Bronchial epithelial cell (primary cell): ENCODE measurements around the gene FGFR2. TPM values are rescaled to one million over a fixed set of nuclear protein-coding genes. Genes with fewer than 3 reads are reported as not detected.

Experiments
- DNase-seq: peaks from one replicate; pipeline ENCODE4 v3.0.0-alpha.2; 2010; ENCODE audit warnings: low read depth
- FAIRE-seq: peaks from 2 replicates; lab custom pipeline; 2011; peaks lifted over from hg19 to GRCh38; lab: Jason Lieb, UNC
- H3K27me3 ChIP-seq: 2 replicates; pipeline ENCODE4 v1.5.1; 2011; ENCODE audit warnings: low read length; ENCODE audit not compliant: control insufficient read depth, insufficient read depth
- H3K36me3 ChIP-seq: 2 replicates; pipeline ENCODE4 v1.5.1; 2011; ENCODE audit warnings: low read length; ENCODE audit not compliant: control insufficient read depth, insufficient read depth
- H3K4me3 ChIP-seq: 2 replicates; pipeline ENCODE4 v1.5.1; 2011; ENCODE audit warnings: mild to moderate bottlenecking, low read depth, low read length, control low read depth
- total RNA-seq: library from RNA; depleted of rRNA; stranded (reverse); fragments of >200 nt; gene quantifications from 2 replicates; pipeline ENCODE4 v1.2.1, GENCODE V29; 2014
- TF ChIP-seq, protein P1 (sequence below): IDR thresholded peaks from 2 replicates; pipeline ENCODE4 v1.5.1; 2011; ENCODE audit warnings: mild to moderate bottlenecking, moderate library complexity, low read length, control low read depth, inconsistent platforms; ENCODE audit not compliant: insufficient read depth, severe bottlenecking

FGFR2 gene
- total RNA-seq, 1 donor from 2014 or later: 16.8 TPM

DNA sequence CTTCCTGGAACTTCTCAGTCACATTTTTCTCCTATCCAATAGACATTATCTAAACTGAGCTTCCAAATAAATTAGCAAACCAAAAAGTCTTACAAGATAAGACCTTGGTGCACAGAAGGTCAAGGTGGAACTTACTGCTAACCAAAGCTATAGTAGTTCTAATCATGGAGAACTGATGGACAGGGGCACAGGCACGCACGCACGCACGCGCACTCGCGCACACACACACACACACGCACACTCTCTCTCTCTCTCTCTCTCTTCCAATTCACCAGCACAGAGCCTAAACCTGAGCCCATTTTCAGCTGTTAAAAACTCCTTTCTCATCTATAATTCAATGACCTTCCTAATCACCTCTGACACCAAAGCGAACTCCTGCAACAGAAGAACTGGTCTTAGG is 7.5 kb downstream of the FGFR2 start:
- DNase-seq: no peak
- FAIRE-seq: no peak
- no peaks in the 10 kb centered on the region for H3K27me3 ChIP-seq
- no peak overlapping the region for H3K4me3 ChIP-seq
- TF ChIP-seq, protein P1, sequence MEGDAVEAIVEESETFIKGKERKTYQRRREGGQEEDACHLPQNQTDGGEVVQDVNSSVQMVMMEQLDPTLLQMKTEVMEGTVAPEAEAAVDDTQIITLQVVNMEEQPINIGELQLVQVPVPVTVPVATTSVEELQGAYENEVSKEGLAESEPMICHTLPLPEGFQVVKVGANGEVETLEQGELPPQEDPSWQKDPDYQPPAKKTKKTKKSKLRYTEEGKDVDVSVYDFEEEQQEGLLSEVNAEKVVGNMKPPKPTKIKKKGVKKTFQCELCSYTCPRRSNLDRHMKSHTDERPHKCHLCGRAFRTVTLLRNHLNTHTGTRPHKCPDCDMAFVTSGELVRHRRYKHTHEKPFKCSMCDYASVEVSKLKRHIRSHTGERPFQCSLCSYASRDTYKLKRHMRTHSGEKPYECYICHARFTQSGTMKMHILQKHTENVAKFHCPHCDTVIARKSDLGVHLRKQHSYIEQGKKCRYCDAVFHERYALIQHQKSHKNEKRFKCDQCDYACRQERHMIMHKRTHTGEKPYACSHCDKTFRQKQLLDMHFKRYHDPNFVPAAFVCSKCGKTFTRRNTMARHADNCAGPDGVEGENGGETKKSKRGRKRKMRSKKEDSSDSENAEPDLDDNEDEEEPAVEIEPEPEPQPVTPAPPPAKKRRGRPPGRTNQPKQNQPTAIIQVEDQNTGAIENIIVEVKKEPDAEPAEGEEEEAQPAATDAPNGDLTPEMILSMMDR: no peak
- no peaks in the 10 kb centered on the region for H3K36me3 ChIP-seq

DNA sequence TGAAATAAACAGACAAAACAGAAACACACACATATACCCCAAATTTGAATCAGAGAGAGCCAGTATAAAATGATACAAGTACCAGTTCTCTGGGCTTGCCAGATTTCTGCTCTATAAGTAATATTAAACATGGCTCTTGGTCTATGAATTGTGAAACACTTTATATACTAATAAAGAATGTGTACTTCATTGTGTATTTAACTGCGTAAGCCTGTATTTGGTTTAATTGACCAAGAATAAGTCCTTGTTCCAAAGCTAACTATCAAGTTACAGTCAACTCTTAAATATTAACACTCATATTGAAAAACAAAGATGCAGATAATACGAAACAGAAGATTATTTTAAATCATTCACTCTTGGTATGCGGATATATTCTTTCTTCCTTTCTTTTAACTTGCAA is 8.7 kb downstream of the FGFR2 start:
- Histone ChIP-seq H3K4me3 (no peak overlapping the region), H3K36me3 (no peaks in the 10 kb centered on the region), H3K27me3 (no peaks in the 10 kb centered on the region)
- no peak for DNase-seq
- TF ChIP-seq, protein P1: no peak
- FAIRE-seq: no peak

DNA sequence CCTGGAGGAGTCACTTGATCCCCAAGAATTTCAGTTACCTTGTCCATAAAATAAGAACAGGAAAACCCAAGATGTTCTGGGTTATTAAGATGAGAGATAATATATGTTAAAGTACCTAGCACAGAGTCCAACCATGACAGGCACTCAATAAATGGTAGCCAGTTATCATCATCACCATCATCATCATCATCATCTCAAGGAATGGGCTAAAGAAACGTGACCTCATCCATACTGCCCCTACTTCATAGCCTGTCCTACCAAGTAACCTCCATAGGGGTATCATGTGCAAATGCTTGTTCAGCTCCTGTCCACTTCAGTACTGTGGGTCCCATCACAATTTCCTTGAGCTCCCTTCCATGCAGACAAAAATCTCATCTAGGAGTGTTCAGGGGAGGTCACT is 14.4 kb downstream of the FGFR2 start:
- TF ChIP-seq, protein P1: no peak
- DNase-seq (no peak), FAIRE-seq (peak; percentile 7)
- Histone ChIP-seq H3K36me3 (no peaks in the 10 kb centered on the region), H3K4me3 (no peak overlapping the region), H3K27me3 (no peaks in the 10 kb centered on the region)

DNA sequence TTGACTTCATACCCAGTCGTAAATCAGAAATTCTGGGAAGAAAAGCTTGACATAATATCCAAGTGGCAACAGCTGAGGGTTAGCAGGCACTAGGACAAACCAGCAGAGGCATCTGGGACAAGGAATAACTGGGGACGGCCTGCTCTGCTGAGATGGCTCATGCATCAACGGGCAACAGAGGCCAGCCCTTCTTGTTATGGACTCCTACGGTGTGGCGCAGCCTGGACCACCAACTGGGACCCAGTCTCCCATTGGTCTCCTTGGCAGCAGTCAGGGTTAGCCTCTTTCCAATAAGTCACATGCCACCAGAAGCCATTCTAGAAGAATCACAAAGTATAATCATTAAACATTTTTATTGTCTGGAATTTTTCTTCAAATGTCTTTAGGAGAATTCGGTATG is 15.0 kb downstream of the FGFR2 start:
- FAIRE-seq: no peak

DNA sequence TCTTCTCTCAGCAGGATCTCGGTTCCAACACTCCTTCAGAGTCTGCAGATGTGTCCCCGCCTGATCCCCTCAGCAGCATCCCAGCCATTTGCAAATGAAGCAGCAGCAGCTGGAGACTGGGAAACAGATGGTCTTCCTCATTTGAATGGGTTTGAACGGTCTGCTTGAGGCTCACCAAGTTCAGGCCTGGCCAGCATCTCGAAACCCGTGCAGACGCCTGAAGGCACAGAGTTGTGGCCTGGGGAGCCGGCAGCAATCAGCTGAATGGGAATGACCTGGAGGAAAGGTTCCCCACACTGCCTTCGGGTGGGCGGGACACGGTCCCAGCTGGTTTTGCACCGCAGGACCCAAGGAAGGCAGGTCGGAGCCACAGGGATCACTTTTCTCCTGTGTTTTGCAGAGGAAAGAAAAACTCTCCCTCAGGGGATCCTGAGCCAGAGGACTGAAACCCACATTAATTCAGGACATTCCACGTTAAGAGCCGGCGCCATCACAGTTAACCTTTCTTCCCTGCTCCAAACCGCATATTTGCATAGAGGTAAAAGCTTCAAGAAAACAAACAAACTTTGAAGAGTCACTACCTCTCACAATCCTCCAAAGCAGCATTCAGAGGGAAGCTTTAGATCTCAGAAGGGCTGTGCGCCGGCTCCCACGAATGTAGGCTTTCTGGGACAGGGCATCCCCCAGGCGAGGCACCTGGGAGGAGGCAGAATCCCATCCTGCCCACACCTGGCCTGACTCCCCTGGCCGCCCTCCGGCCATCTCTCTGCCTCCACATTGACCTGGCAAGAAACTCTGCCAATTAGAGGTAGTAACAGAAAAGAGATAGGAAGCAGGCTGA is 17.7 kb downstream of the FGFR2 start:
- TF ChIP-seq, protein P1: no peak
- FAIRE-seq (no peak), DNase-seq (no peak)
- no peaks in the 10 kb centered on the region for H3K27me3 ChIP-seq
- no peaks in the 10 kb centered on the region for H3K36me3 ChIP-seq
- H3K4me3 ChIP-seq: no peak overlapping the region

More for the DNA sequence above, 15.0 kb downstream of the FGFR2 start:
- DNase-seq: no peak
- Histone ChIP-seq H3K27me3 (no peaks in the 10 kb centered on the region), H3K4me3 (no peak overlapping the region), H3K36me3 (no peaks in the 10 kb centered on the region)
- TF ChIP-seq, protein P1: no peak

DNA sequence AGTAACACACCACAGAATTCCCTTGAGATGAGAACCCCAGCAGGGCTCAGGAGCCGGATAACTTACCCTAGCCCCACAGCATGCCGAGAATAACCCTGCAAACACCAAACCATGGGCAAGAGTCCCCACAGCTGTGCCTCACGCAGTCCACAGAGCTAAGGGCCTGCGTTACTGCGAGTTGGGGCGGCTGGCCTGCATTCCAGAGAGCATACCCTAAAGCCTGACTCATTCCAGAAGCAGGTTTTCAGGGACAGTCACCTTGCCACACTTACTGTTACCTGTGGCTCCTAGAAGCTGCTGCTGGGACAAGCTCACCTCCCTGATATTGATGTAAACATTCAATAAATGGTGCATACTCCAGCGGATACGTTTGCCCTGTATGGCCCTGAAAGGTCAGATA is 18.6 kb downstream of the FGFR2 start:
- TF ChIP-seq, protein P1: no peak
- no peak overlapping the region for H3K4me3 ChIP-seq
- DNase-seq: peak; percentile 81
- FAIRE-seq: no peak
- H3K27me3 ChIP-seq: no peaks in the 10 kb centered on the region
- no peaks in the 10 kb centered on the region for H3K36me3 ChIP-seq
